ENCODE results near the gene JAK1. TPM values are rescaled to one million over a fixed set of nuclear protein-coding genes. Genes with fewer than 3 reads are reported as not detected.

The JAK1 gene
- total and polyA plus RNA-seq, 9 of the 15 experiments (the other 6 are each of a cell fraction or from before 2014, with no cell fraction given) = 9.7 to 44.1 (median 42.5) TPM

GRCh38 chr1:64898107-64898861 lies 68.1 kb downstream of the JAK1 start (continued):
- TF ChIP-seq CCNT2 (IDR thresholded peaks at IDR 0.05; ENCODE audit: borderline replicate concordance, extremely low read depth, insufficient read length, low read depth, low read length) (peak; percentile 78), ELF2 (CRISPR knock-in tag; IDR thresholded peaks at IDR 0.05) (no peak), ZNF77 (CRISPR knock-in tag; IDR thresholded peaks at IDR 0.05) (no peak), MTA2 (IDR thresholded peaks at IDR 0.05; ENCODE audit: low read depth) (peak; percentile 63; the same call in 1 of the 2 replicates), ZNF384 (IDR thresholded peaks at IDR 0.05; ENCODE audit: low read depth, low read length) (no peak), ZNF79 (CRISPR knock-in tag; IDR thresholded peaks at IDR 0.05; ENCODE audit: low read depth) (no peak), IRF2 (CRISPR knock-in tag; IDR thresholded peaks at IDR 0.05) (no peak), XRCC5 (IDR thresholded peaks at IDR 0.05; ENCODE audit: low read depth, low read length) (no peak), ETS2 (tag; IDR thresholded peaks at IDR 0.05; ENCODE audit: borderline replicate concordance, poor library complexity, severe bottlenecking) (no peak), ZNF764 (CRISPR knock-in tag; IDR thresholded peaks at IDR 0.05; ENCODE audit: low read depth) (no peak), CBFB (CRISPR knock-in tag; IDR thresholded peaks at IDR 0.05) (no peak), FOXA3 (CRISPR knock-in tag; conservative IDR thresholded peaks at IDR 0.05 in 1 of 2, IDR thresholded peaks at IDR 0.05 in 1 of 2) (peak; percentile 96 to 99), ZBTB40 (IDR thresholded peaks at IDR 0.05) (0 out of 2 replicates have a peak, but pooled peaks have one; percentile 17), ZBTB40 (CRISPR knock-in tag; IDR thresholded peaks at IDR 0.05) (no peak), SMARCC2 (IDR thresholded peaks at IDR 0.05; ENCODE audit: low read depth) (peak; percentile 87; the same call in 1 of the 2 replicates), HES1 (IDR thresholded peaks at IDR 0.05; ENCODE audit: low read depth) (0 out of 2 replicates have a peak, but pooled peaks have one; percentile 16), SMARCE1 (IDR thresholded peaks at IDR 0.05) (peak; percentile 93), RFX1 (IDR thresholded peaks at IDR 0.05) (peak; percentile 25), ZNF695 (CRISPR knock-in tag; IDR thresholded peaks at IDR 0.05) (no peak), TAF15 (IDR thresholded peaks at IDR 0.05; ENCODE audit: low read depth, low read length) (no peak)

All from K562 (cell line).